ENCODE results near the gene COA7.
"Not testable (repeated sequence)": the region's sequence is repeated elsewhere in the genome, so short reads cannot be mapped to it uniquely, and the experiment has no call there.

The COA7 gene

DNA sequence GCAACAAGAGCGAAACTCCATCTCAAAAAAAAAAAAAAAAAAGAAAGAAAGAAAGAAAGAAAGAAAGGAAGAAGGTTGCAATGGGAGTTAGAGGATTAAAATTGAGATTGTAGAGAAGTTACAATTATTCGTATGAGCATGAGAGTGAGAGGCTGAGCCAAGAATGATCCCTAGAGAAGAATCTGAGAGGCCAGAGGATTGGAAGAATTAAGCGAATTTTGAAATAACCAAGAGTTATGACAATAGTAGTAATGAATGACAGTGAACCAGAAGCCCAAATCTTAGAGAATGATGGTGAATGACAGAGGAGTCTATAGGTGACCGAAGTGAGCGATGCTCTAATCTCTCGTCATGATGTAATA lies 27.7 kb upstream of the COA7 start:
- ChIA-PET CTCF (interaction anchor here (0.8 to 2.3 kb wide), 6 partner anchors 10 to 117 kb away, joined by 3 to 8 read pairs (median 4); partner anchors contain the start of gene ZYG11A), POLR2A (interaction anchor here (0.6 kb wide), 2 partner anchors 195 to 1068 kb away, joined by 5 to 7 read pairs; partner anchors contain the start of gene ECHDC2)
- no peak for DNase-seq (ENCODE audit: extremely low spot score)
- TF ChIP-seq, protein P1, sequence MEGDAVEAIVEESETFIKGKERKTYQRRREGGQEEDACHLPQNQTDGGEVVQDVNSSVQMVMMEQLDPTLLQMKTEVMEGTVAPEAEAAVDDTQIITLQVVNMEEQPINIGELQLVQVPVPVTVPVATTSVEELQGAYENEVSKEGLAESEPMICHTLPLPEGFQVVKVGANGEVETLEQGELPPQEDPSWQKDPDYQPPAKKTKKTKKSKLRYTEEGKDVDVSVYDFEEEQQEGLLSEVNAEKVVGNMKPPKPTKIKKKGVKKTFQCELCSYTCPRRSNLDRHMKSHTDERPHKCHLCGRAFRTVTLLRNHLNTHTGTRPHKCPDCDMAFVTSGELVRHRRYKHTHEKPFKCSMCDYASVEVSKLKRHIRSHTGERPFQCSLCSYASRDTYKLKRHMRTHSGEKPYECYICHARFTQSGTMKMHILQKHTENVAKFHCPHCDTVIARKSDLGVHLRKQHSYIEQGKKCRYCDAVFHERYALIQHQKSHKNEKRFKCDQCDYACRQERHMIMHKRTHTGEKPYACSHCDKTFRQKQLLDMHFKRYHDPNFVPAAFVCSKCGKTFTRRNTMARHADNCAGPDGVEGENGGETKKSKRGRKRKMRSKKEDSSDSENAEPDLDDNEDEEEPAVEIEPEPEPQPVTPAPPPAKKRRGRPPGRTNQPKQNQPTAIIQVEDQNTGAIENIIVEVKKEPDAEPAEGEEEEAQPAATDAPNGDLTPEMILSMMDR (IDR thresholded peaks at IDR 0.05; ENCODE audit: control extremely low read depth, extremely low read depth, low read depth, missing control alignments), result no peak

DNA sequence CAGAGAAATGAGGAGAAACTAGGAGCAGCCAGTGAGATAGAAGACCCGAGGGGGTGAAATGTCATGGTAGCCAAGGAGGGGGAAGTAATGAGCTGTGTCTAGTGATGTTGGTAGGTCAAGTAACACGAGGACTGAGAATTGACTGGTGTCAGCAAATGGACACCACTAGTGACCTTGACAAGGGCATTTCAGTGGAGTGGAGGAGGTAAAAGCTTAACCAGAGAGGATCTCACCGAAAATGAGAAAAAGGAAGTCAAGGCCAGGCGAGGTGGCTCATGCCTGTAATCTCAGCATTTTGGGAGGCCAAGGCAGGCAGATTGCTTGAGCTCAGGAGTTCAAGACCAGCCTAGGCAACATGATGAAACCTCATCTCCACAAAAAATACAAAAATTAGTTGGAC lies 25.1 kb upstream of the COA7 start:
- ChIA-PET CTCF (interaction anchor here (1.2 to 2.3 kb wide), 6 partner anchors 8 to 319 kb away, joined by 3 to 8 read pairs (median 4); partner anchors contain the start of genes COA7, ORC1 and PRPF38A), POLR2A (no interaction called here)
- TF ChIP-seq, protein P1 (IDR thresholded peaks at IDR 0.05; ENCODE audit: control extremely low read depth, extremely low read depth, low read depth, missing control alignments), result no peak
- DNase-seq (ENCODE audit: extremely low spot score), result no peak

DNA sequence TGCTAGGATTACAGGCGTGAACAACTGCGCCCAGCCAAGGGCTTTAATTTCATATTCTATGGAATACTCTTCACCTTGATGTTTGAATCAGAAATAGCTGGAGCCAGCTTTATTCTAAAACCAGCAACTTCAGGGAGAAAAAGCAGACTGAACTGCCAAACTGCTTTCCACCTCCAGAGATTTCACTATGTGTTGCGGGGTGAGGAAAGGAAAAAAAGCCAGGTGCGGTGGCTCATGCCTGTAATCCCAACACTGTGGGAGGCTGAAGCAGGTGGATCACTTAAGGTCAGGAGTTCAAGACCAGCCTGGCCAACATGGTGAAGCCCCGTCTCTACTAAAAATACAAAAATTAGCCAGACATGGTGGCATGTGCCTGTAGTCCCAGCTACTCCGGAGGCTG lies 17.1 kb upstream of the COA7 start:
- POLR2A ChIA-PET; DNase-seq (ENCODE audit: extremely low spot score): not testable (repeated sequence)
- CTCF ChIA-PET, result interaction anchor here (0.8 to 1.8 kb wide), 4 partner anchors 8 to 24 kb away, joined by 3 to 8 read pairs (median 4); partner anchors contain the start of gene ZYG11B

GRCh38 chr1:52713590-52713989 lies 15.4 kb upstream of the COA7 start:
- ChIA-PET POLR2A (no interaction called here), CTCF (interaction anchor here (1.7 to 2.0 kb wide), 2 partner anchors 10 to 27 kb away, joined by 6 to 8 read pairs; no protein-coding TSS in a partner anchor)
- no peak for DNase-seq (ENCODE audit: extremely low spot score)
- TF ChIP-seq, protein P1 (IDR thresholded peaks at IDR 0.05; ENCODE audit: control extremely low read depth, extremely low read depth, low read depth, missing control alignments), result no peak

- POLR2A ChIA-PET, result interaction anchor here (0.6 kb wide), 1 partner anchor 31 kb away, joined by 9 read pairs; no protein-coding TSS in a partner anchor
- TF ChIP-seq, protein P1 (IDR thresholded peaks at IDR 0.05; ENCODE audit: control extremely low read depth, extremely low read depth, low read depth, missing control alignments), result no peak
- no peak for DNase-seq (ENCODE audit: extremely low spot score)
- CTCF ChIA-PET, result no interaction called here
Measured at GRCh38 chr1:52709016-52709415, 10.9 kb upstream of the COA7 start.

- ChIA-PET CTCF (no interaction called here), POLR2A (interaction anchor here (0.6 kb wide), 1 partner anchor 32 kb away, joined by 9 read pairs; no protein-coding TSS in a partner anchor)
- DNase-seq (ENCODE audit: extremely low spot score), result no peak
- TF ChIP-seq, protein P1 (IDR thresholded peaks at IDR 0.05; ENCODE audit: control extremely low read depth, extremely low read depth, low read depth, missing control alignments), result no peak
Measured at GRCh38 chr1:52707927-52708655, 9.9 kb upstream of the COA7 start.
